ENCODE results near the gene MAN1B1. TPM values are rescaled to one million over a fixed set of nuclear protein-coding genes. Genes with fewer than 3 reads are reported as not detected.

MAN1B1 gene
- total RNA-seq, 1 donor from 2014 or later = 41.9 TPM

DNA sequence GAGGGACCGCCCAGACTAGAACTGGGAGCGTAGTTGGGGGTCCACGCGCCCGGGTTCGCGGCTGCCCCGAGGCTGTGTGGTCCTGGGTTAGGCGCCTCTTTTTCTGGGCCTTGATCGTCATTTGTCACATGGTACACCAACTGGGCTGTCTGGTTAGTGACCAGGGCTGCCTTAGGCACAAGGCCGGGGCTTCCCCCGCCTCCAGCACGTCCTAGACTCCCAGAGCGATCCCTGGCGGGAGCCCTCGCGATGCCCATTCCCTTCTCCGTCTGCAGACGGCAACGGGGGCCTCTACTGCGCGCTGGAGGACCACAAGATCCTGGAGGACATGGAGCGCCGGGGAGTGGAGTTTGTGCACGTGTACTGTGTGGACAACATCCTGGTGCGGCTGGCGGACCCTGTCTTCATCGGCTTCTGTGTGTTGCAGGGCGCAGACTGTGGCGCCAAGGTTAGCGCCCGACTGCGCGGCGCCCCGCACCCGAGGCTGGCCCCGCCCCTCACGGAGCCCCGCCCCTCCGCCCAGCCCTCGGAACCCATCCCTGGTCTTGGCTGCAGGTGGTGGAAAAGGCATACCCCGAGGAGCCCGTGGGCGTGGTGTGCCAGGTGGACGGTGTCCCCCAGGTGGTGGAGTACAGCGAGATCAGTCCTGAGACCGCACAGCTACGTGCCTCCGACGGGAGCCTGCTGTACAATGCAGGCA, 7.9 kb upstream of the MAN1B1 start:
- peak overlapping the region; percentile 76 for H3K4me3 ChIP-seq
- no peak overlapping the region for H3K27ac ChIP-seq
- H3K36me3 ChIP-seq = peaks cover 54% of the 10 kb centered on the region
- H3K4me1 ChIP-seq = peaks cover 15% of the 10 kb centered on the region
- TF ChIP-seq, protein P1, sequence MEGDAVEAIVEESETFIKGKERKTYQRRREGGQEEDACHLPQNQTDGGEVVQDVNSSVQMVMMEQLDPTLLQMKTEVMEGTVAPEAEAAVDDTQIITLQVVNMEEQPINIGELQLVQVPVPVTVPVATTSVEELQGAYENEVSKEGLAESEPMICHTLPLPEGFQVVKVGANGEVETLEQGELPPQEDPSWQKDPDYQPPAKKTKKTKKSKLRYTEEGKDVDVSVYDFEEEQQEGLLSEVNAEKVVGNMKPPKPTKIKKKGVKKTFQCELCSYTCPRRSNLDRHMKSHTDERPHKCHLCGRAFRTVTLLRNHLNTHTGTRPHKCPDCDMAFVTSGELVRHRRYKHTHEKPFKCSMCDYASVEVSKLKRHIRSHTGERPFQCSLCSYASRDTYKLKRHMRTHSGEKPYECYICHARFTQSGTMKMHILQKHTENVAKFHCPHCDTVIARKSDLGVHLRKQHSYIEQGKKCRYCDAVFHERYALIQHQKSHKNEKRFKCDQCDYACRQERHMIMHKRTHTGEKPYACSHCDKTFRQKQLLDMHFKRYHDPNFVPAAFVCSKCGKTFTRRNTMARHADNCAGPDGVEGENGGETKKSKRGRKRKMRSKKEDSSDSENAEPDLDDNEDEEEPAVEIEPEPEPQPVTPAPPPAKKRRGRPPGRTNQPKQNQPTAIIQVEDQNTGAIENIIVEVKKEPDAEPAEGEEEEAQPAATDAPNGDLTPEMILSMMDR (IDR thresholded peaks at IDR 0.05) = no peak
- intact Hi-C loops (cut with DNase I) = no loop called here
- DNase-seq (peak; percentile 49), ATAC-seq (no peak)
- no peaks in the 10 kb centered on the region for H3K27me3 ChIP-seq (ENCODE audit: low read depth)
- no peaks in the 10 kb centered on the region for H3K9me3 ChIP-seq

DNA sequence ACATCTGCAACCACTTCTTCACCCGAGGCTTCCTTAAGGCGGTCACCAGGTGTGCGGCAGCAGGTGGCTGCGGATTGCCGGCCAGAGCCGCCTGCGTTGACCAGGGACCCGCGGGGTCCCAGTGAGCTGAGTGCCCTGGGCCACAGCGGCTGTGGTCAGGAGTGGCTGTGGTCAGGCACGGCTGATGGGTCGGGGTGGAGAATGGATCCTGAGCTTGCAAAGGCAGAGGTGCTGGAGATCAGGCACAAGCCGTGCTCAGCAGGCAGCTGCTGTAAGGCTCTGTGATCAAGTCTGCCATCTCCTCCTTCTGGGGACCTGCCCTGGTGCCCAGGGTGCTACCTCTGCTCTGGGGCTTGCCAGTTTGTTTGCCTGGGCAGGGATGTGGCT, 7.4 kb upstream of the MAN1B1 start:
- DNase-seq = no peak
- Histone ChIP-seq H3K36me3 (peaks cover 54% of the 10 kb centered on the region), H3K27ac (no peak overlapping the region), H3K4me1 (peaks cover 15% of the 10 kb centered on the region), H3K27me3 (ENCODE audit: low read depth) (no peaks in the 10 kb centered on the region), H3K4me3 (no peak overlapping the region), H3K9me3 (no peaks in the 10 kb centered on the region)
- ATAC-seq = no peak
- intact Hi-C loops (cut with DNase I) = no loop called here
- TF ChIP-seq, protein P1 (IDR thresholded peaks at IDR 0.05) = no peak

DNA sequence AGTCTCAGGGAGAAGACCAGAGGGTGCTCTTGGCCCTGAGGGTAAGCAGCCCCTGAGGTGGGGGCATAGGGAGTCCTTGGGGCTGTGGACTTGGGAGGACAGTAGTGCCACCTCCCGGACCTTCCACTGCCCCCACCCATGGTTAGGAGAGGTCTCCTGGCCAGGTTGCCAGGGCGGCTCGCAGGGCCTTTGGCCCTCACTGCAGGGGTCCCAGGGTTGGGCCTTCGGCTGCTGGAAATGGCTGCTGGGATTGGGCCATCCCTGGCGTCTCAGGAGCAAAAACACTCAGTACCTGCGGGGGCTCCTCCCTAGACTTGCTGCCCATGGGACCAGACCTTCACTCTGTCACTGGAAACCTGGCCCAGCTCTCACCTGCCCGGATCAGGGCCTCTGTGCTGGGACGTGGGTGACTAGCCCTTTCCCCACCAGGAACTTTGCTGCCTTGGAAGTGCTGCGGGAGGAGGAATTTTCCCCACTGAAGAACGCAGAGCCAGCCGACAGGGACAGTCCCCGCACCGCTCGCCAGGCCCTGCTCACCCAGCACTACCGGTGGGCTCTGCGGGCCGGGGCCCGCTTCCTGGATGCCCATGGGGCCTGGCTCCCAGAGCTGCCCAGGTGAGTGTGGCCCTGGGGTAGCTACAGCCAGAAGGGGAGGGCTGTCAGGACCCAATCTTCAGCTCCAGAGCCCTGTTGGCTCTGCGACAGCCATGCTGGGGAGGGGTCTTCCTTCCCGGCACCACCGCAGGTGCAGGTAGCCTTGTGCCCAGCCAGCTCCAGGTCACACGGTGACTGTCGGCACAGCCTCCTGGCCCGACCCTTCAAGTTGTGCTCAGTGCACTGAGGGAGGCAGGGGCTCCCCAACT, 6.3 kb upstream of the MAN1B1 start:
- Histone ChIP-seq H3K36me3 (peaks cover 54% of the 10 kb centered on the region), H3K4me1 (peaks cover 21% of the 10 kb centered on the region), H3K27ac (no peak overlapping the region), H3K9me3 (no peaks in the 10 kb centered on the region), H3K4me3 (no peak overlapping the region), H3K27me3 (ENCODE audit: low read depth) (no peaks in the 10 kb centered on the region)
- intact Hi-C loops (cut with DNase I) = no loop called here
- no peak for ATAC-seq
- TF ChIP-seq, protein P1 (IDR thresholded peaks at IDR 0.05) = no peak
- DNase-seq = no peak

DNA sequence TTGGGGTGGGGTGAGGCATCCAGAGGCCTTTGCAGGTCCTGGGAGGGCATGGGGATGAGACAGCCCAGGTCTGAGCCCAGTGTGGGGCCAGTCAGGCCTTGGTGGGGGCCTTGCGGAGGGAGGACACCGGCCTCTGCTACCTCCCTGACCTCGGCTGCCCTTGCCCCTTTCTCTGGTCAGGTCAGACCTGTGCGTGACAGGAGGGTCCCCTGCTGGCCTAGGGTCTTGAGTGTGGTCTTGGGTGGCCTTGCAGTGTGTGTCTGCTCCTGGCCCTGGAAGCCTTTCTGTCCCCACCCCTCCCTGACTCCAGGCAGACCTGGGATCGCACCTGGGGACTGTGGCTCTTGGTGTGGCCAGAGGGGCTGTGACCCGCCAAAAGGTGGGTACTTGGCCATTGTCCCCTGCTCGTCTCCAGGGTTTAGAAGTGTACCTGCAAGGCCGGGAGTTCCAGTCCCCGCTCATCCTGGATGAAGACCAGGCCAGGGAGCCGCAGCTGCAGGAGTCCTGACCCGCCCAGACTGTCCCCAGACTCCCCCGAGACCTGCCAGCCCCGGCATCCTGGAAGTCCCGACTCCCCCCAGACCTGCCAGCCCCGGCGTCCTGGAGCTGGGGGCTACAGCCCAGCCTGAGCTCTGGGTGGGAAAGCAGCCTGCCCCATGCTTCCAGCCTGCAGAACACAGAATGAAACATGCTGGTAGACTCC, 4.4 kb upstream of the MAN1B1 start:
- DNase-seq (no peak), ATAC-seq (no peak)
- H3K4me1 ChIP-seq = peaks cover 25% of the 10 kb centered on the region
- peaks cover 54% of the 10 kb centered on the region for H3K36me3 ChIP-seq
- no peak overlapping the region for H3K4me3 ChIP-seq
- no peaks in the 10 kb centered on the region for H3K27me3 ChIP-seq (ENCODE audit: low read depth)
- H3K9me3 ChIP-seq = no peaks in the 10 kb centered on the region
- H3K27ac ChIP-seq = no peak overlapping the region
- intact Hi-C loops (cut with DNase I) = no loop called here
- TF ChIP-seq, protein P1 (IDR thresholded peaks at IDR 0.05) = no peak

DNA sequence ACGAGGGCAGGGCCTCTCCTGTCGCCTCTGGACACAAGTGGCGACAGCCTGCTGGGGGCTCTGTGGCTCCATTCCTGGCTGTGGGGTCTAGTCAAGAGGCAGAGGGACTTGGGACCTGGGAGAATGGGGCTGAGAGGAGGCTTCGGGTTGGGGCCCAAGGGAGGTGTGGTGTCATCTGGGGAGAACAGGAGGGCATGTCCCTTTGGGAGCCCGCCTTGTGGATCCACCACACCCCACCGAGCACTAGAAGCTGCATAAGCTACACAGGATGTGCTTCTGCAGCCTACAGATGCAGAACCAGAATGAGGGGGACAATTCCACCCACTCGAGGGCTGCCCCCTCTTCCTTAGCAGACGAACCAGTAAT, 3.9 kb upstream of the MAN1B1 start:
- Histone ChIP-seq H3K36me3 (peaks cover 54% of the 10 kb centered on the region), H3K27me3 (ENCODE audit: low read depth) (no peaks in the 10 kb centered on the region), H3K4me1 (peaks cover 30% of the 10 kb centered on the region), H3K4me3 (no peak overlapping the region), H3K9me3 (no peaks in the 10 kb centered on the region), H3K27ac (no peak overlapping the region)
- DNase-seq = no peak
- intact Hi-C loops (cut with DNase I) = no loop called here
- TF ChIP-seq, protein P1 (IDR thresholded peaks at IDR 0.05) = no peak
- no peak for ATAC-seq
